NCI-H446 treated with DMSO at 0.1 percent for 48 hours (cell line): Measurements from ENCODE around the gene LMO1.

Experiments used
- DNase-seq: peaks from one replicate; lab custom pipeline; 2025; lab: John Stamatoyannopoulos, UW

LMO1 gene

DNA sequence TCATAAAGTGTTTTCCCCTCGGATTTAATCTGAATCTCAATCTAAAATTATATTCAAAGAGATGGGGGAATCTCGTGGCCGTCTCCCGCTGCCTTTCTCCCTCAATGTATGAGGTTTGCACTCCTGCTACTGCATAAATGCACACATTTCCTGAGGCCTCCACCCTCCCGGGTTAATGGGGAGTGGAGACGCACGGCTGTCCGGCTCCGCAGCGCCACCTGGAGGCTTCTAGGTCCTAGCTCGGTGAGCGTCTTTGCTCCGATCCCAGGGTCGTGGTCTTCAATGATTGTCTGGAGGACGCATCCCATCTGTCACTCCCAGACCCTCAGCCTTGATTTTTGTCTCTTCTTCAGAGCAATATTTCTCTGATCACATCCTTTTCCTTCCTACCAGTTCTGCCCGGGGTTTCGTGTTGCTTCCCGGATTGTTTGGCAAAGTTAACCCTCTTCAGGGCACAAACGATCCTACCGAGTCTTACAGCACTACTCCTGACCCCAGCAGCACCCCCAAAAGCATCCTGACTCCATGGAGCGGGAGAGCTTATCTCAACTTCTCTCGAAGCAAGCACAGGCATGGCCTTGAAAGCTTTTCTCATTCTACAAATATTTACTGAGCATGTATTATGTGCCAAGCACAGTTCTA, at the start of gene LMO1:
Gene LMO1 (minus strand): TSS at position 110 of the 642 bp plus-strand sequence. CDS start 516 bp downstream, outside the sequence.
- peak; percentile 30 for DNase-seq

DNA sequence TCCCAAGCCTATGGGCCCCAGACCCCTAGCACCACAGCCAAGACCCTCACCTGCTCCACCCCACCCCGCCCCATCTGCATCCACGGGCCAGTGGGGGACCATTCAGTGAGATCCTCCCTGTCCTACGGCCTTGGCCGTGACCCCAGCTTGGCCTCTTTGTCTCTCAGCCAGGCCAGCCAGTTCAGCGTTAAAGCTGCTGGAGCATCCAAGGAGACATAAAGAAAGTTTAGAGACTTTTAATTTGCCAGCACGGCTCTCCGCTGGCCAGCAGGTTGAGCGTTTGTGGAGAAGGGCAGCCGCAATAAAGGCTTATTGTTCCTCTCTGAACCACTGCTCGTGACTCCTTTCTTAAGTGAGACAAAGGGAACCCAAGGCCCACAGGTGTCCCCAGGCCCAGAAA, 49.3 kb upstream of the LMO1 start:
- DNase-seq, result no peak

DNA sequence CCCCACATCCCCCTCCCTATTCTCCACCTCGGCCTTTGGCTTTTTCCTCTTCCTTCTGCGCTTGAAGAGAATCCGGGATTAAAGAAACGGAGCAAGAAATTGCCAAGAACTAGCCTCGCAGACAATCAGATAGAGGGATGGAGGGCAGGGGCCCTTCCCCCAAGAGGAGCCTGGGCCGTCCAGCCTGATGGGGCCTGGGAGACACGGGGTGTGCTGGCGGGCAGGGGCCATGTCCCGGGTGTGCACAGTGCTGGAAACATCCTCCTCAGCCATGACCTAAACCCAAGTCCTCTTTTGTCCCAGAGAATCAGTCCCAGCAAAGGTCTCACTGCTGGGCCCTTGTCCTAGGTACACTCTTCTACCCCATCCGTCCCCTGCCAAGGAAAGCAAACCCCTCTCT, 47.7 kb upstream of the LMO1 start:
- no peak for DNase-seq

DNA sequence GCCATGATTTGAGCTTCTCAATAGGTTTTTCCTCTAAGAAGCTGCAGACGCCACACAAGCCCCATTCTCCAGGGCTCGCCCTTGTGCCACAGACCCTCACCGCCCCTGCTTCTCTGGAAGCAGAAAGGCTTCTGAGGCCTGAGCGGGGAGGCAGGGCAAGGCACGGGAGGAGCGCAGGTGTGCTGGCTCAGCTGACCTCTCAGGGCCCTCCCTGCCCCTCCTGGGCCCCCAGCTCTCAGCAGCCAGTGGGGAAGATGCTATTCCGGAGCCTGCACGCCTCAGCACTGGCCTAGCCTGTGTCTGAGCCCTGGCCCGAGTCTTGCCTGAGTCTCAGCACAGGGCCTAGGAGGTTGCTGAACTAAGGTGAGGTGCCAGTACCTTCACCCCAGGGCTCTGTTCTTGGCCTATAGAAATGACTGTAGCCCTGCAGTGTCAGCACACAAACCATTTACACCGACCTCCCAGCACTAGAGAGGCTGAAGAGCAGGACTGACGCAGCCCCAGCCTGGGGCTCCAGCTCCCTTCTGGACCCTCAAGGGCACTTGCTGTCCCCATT, 47.1 kb upstream of the LMO1 start:
- DNase-seq, result no peak

DNA sequence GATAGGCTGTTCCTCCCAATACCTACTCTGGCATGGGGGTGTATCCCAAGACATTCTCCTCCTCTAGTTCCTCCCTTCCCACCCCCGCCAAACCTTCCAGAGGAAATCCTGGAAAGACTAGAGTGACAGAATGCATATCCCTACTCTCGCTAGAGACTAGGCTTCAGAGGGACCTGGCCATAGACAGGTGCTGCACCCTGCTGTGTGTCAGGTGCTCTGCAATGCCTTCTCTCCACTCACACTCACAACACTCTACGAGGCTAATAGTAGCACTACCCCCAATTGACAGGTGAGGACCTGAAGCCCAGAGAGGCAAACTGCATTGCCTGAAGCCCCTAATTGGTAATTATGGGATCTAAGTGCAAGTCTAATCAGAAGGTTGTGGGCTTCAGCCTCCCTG, 46.2 kb upstream of the LMO1 start:
- no peak for DNase-seq

DNA sequence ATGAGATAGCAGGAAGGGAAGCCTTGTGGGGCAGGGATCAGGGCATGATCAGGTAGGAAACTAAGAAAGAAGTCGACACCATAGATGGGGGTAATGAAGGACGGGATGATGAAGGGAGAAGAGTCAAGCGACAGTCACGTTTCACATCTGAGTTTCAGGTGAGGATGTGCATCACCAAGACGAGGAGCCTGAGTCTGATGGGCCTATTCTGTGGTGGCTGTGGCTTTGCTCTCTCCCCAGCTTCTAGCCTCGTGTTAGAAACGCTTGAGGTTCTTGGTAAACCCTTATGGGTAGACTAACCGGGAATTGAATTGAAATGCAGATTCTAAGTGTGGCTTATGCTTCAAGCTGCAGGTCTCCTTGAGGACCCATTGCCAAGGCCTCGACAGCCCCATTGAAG, 45.6 kb upstream of the LMO1 start:
- no peak for DNase-seq

DNA sequence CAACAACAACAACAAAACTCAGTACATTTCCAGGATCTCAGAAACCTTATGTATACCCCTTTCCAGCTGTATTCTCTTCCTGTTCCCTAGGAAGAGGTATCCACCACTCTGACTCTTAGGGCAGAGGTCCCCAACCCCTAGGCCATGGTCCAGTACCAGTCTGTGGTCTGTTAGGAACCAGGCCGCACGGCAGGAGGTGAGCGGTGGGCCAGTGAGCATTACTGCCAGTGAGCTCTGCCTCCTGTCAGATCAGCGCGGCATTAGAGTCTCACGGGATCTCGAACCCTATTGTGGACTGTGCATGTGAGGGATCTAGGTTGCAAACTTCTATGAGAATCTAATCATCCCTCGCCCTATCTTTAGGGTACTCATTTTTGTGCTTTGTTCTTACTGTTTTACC, 43.9 kb upstream of the LMO1 start:
- DNase-seq, result no peak

DNA sequence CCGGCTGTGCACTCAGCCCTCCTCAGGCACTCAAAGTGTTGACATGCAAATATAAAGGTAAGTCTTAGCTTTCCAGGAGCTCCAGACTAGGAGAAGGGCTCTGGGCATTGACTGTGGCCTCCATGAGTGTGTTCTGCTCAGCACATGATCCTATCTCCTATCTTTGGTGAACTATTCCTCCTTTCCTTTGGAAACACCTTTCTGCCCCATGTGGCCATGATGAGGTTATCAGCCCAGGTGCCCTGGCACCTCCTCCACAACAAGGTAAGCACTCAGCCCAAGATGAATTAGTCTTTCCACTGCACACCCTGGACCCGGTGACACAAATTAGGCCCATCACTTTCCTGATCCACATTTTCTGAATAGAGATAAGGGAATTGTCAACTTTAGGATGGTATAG, 37.9 kb upstream of the LMO1 start:
- no peak for DNase-seq

DNA sequence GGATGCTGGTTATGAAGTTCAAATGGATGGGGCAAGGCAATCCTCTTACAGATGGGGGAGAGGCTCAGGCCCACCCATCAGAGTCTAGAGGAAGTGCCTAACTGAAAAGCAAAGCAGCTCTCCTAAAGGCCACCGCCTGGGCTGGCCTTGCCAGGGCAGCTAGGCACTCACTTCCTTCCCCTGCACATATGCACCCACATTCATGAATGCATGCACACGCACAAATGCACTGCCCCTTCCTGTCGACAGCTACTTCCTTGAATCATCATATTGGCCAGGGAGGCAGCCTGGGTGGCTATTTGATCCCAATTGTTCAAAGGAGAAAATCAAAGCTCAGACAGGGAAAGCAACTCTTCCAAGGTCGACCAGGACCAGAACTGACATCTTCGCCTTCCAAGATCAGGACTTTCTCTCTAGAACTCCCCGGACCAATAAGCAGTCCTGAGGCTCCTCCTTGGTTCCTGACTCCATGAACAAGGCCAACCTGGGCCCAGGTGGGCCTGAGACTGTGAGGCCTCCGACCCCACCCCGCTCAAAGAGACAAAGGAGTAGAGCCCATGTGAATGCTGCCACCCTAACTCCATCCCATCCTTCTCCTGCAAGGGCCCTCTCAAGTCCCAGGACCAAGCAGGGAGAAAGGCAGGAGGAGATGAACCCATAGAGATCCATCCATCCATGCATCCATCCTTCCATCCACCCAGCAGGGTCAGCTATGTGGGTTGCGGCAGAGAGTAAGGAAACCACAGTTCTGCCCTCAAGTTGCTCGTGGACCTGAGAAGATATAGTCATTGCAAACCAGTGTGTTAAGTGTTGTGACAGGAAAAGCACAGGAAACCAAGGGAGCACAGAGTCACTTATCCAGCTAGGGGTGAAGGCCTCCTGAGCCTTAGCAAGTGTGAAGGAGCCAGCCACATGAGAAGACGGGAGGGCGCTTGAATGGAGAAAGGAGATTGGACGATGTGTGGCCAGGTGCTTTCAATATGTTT, 35.4 kb upstream of the LMO1 start:
- DNase-seq, result no peak

DNA sequence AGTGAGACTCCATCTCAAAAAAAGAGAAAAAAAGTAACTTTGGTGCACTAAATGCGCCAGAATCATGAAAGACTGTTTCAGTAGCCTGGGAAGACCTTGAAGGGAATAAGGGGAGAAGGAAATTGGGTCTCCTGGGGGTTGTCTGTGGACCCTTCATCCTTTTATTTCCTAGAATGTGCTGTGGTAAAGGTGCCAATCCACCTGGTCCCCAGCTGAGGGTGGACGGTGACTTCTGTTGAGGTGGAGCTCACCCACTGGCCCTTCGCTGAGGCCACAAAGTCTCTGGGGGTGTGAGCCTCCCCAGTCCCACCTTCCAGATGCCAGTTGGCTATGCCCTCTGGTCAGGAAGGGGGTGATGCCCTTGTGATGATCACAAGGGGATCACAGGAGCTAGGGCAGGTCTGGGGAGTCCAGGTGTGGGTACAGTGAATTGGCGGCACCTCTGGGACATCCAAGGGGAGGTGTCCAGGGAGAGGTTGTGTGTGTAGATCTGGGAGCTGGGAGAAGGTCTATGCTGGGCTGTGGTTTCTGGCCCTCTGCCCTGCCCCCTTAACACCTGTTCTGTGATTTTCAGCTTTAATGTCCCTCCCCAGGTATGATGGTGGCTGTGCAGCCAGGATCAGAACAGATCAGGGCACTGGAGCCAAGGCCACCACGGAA, 34.2 kb upstream of the LMO1 start:
- DNase-seq, result no peak

DNA sequence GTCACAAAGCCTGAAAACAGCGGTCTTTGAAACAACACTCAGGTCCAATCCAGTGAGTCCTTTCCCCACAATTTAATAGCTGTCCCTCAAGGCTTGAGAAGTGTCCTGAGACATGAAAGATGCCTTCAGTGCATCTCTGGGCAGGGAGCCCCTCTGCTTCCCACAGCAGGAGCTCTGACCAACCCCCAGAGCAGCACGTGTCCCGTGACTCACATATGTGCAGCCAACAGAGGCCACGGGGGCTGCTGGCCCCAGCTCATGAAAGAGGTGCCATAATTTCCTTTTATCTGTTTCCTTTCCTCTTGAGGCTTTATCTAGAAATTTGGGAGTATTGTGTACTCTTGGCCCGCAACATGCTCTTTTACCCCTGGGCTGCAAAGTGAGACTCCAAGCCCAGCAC, 33.2 kb upstream of the LMO1 start:
- no peak for DNase-seq

DNA sequence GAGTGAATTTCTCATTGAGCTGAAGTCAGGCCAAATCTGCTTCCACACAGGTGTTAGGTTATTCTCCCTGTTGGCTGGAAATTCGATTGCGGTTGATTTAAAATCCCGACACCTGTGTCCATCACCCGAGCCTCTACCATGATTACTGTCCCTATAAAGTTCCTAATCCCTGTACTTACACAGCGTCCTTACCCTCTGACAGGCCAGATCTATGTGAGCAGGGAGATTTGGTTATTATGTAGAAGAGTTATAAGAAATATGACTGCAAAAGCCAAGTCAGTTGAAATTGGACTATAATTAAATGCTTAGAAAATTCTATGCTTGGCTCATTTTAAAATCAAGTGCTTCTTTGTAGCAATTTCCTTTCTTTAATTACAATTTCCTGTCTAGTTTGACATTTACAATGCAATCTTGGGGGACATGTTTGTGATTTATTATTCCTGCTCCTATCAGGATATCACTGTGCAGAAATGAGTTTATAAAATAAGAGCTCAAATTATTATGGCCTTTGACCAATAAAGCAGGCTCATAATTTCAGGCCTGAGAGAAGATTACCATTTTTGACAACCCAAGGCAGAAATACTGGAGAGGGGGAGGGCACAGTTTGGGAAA, 32.5 kb upstream of the LMO1 start:
- no peak for DNase-seq

DNA sequence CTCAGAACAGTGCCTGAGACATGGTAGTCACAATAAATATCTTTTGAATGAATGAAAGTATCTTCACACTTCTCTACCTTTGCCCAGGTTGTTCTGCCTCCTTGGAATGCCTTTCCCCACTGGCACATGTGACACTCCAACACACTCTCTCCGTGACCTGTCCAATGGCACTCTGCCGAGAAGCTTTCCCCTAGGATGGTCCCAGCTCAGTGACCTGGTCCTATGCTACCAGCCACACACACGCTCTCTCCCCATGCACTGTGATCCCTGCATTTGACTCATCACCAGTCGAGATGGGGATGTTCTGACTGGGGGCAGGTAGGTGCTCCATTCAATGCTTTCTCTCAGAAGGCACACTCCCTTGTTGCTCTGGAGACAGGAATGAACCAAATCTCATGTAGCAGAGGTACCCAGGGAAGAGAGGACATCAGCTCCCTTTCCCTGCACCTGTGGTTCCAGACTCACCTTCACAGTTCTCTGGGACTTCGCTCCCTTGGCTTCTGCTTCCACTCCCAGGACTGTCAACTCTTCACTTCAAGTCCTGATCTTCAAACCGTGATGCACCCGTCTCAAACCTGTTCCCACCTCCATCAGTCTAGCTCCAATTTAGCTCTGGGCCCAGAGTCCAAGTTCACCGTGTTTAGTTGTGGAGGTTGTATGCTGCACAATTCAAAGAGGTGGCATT, 30.7 kb upstream of the LMO1 start:
- DNase-seq, result no peak

DNA sequence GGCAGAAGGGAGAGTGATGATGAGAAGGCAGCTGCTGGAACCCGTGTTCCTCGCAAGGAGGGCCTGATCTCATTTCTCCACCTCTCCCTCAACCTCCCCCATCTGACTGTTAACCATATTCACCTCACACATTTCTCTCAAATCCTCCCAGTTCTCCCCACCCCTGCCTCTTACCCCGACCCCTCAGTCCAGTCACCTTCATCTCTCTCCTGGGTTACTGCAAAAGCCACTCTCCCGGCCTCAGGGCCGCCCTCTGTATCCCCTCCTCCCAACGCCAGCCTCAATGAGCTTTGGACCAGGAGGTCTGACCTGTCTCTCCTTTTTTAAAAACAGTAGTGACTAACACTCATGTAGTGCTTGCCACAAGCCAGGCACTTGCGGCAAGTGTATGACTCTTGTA, 29.5 kb upstream of the LMO1 start:
- no peak for DNase-seq

DNA sequence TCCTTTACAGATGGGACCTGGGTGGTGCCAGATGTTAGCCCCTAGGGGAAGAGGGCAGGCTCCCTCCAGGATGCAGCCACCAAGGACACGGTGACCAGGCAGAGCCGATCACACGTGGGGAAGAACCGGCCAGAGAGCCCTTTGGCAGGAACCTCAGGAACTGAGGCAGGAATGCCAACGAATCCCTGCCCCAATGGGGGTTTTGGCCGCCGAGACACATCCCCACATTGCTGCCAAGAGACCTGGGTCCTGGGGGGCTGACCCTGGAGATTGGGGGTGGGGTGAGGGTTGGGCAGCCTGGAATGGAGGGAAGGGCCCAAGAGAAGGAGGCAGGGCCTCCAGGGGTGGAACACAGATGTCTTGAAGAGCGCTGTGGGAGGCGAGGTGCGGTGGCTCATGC, 28.7 kb upstream of the LMO1 start:
- no peak for DNase-seq

DNA sequence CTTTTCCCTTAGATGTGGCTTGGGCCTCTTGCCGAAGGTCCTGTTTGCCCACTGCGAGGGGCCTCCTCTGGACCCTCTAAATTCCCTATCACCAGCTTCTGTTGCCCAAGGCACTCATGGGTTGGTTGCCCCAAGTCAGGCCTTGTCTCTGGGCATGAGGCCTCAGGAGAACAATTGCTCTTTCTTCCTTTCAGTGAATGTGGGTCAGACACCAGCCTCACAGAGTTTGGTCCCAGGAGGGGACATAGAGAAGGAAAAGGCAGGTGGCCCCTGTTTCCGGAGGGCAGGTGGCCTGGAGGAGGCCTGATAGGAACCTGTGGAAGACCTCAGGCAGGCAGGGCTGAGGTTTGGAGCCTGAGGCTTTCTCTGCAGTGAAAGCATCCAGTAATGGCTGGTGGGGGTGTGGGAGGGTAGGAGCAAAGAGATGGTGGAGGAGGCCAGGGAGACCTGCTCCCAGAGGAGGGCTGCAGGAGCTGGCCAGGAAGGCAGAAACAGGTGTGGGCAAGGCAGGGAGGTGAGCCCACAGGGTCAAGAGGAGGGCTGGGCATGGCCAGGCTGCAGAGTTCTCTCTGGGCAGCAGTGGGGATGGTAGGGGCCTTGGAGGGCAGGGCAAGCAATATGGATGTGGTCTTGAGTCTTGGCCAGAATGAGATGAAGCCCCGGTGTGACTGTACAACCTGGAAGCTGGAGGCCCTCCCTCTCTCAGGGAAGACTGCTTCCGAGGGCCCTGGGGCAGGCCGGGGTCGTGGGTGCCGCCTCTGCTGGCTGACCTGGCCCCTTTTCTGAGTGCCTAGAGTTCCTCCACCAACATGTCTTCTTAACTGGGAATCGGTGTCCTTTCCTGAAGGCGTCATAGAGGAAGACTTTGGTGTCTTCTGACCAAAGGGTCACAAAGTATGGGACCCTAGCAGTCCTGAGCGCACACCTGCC, 28.0 kb upstream of the LMO1 start:
- no peak for DNase-seq

DNA sequence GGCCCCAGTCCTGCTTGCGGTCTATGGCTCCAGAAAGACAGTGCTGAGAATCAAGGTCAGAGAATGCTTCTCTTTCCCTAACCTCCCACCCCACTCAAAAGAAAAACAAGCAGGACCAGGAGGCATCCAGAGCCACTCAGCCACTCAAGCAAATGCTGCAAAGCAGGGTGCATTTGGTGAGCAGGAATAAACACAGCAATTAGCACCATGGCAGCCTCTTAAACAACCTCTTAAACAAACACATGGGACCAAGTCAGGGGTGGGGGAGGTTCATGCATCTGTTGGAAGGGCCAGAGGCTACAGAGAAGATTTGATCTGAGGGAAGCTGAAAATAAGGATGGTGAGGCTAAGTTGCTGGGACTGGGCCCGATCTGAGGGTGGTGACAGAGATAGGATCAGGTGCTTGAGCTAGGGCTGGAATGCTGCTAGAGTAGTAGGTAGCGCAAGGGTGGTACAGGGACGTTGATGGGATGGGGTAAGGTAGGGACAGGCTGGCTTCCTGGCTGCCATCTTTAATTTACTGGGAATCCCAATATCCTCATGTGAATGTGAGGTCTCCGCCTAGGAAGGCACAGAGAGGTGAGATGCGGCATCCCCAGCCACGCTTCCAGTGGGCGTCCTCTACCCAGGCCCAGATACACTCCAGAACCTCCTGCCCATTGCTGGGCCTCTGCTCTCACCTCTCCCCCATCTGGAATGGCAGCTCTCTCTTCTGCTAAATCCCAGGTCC, 26.6 kb upstream of the LMO1 start:
- no peak for DNase-seq

DNA sequence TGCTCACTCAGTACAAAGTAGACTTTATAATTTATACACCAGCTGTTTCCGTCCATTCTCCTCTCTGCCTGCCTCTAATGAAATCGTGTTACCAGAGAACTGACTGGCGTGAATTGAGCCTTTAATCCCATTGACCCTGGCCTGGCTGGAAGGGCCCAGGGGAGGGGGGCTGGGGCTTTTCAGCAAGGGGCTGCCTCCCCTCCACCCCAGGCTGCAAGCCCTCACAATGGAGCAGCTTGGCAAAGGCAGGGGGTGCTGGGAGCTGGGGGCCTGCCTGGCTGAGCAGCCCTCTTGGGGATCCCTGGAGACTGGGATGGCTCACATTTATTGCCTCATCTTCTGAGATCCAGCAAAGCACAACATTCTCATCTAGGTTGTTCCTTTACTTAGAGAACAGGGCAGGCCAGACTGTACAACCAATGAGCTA, 25.8 kb upstream of the LMO1 start:
- DNase-seq, result no peak

DNA sequence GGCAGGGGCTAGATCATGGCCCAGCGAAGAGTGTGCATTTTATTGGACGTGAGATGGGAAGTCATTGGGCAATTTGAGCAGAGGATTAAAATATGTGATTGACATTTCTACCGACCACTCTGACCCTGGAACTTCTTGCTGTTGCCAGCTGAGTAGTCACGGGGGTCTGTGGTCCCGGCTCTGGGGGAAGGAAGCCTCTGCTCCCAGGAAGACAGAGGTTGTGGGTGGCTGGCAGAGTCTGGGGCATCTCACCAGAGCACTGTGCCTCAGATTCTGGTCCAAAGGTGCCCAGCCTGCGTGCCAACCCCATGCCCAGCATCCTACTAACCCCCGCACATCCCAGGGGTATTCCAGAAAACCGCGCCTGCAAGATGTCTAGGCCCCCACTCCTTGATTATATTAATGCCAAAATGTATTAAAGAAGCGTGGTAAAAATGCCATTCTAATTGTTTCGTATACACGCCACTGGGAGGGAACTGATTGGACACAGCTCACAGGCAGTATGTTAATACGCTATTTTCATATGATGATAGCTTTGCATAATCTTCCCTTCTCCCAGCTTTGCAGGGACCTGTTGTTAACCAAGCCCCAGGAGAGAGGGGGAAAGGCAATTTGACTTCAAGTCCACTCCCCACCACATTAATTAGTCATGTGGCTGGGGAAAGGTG, 25.3 kb upstream of the LMO1 start:
- DNase-seq, result no peak
